Nephron progenitor cell (in vitro differentiated cells): Measurements from ENCODE around the gene KCNK16.

Experiments
- DNase-seq: peaks from one replicate; pipeline ENCODE4 v3.0.0; 2021
- H3K27ac Mint-ChIP-seq: 2 replicates; pipeline ENCODE4 v1.8.0; 2021; ENCODE audit warnings: mild to moderate bottlenecking, moderate library complexity, mixed read lengths
- H3K27me3 Mint-ChIP-seq: 2 replicates; pipeline ENCODE4 v1.8.0; 2021; ENCODE audit warnings: mild to moderate bottlenecking, low read depth, mixed read lengths; ENCODE audit not compliant: poor library complexity
- H3K36me3 Mint-ChIP-seq: 2 replicates; pipeline ENCODE4 v1.8.0; 2021; ENCODE audit warnings: low read depth, mixed read lengths
- H3K4me1 Mint-ChIP-seq: 2 replicates; pipeline ENCODE4 v1.8.0; 2021; ENCODE audit warnings: mixed read lengths
- H3K4me3 Mint-ChIP-seq: 2 replicates; pipeline ENCODE4 v1.8.0; 2021; ENCODE audit warnings: mild to moderate bottlenecking, moderate library complexity, mixed read lengths
- H3K9me3 Mint-ChIP-seq: 2 replicates; pipeline ENCODE4 v1.8.0; 2021; ENCODE audit warnings: mild to moderate bottlenecking, moderate library complexity, mixed read lengths
- CTCF ChIP-seq: fragments of 200-600 bp; sonication (generic); IDR thresholded peaks from 2 replicates; pipeline ENCODE4 v1.5.0; 2021; ENCODE audit warnings: antibody characterized with exemption

Gene KCNK16

GRCh38 chr6:39310542-39310941, 12.0 kb downstream of the KCNK16 start:
- Mint-ChIP-seq H3K4me3 (no peak overlapping the region), H3K9me3 (no peaks in the 10 kb centered on the region), H3K4me1 (no peaks in the 10 kb centered on the region), H3K36me3 (no peaks in the 10 kb centered on the region), H3K27me3 (peaks cover 88% of the 10 kb centered on the region), H3K27ac (no peak overlapping the region)
- TF ChIP-seq CTCF: no peak
- DNase-seq: no peak

DNA sequence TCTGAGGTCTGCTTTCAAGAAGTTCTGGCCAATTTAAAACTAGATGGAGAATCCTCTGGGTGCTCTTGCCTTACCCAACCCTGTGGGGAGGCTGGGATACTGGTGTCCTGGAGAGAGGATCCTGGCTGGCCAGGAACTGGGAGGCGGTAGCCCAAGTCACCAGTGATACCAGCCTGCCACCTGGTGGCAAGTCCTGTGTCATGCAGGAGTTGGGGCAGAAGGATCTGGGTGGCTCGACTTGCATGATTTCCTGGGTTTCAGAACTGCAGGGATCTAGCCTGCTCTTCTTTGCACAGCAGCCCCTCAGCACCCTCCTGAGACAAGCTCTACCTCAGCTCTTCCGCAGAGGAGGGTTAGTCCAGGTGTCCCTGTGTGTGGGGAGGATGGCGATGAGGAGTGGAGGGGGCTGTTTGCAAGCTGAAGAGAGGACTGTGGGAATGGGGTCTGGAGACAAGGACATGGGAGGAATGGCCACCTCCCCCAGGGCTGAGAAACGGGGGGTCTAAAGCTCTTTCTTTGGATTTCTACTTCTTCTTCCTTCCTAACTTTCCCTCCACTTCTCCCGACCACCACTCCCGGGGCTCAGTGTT, 12.5 kb downstream of the KCNK16 start:
- Mint-ChIP-seq H3K27ac (no peak overlapping the region), H3K27me3 (peaks cover 88% of the 10 kb centered on the region), H3K4me1 (no peaks in the 10 kb centered on the region), H3K4me3 (no peak overlapping the region), H3K9me3 (peaks cover 4% of the 10 kb centered on the region), H3K36me3 (no peaks in the 10 kb centered on the region)
- peak; percentile 84 for TF ChIP-seq CTCF
- peak; percentile 82 for DNase-seq

GRCh38 chr6:39307462-39307861, 15.0 kb downstream of the KCNK16 start:
- no peak for DNase-seq

GRCh38 chr6:39304951-39305350, 17.6 kb downstream of the KCNK16 start:
- peaks cover 6% of the 10 kb centered on the region for H3K9me3 Mint-ChIP-seq
- H3K4me1 Mint-ChIP-seq: peaks cover 9% of the 10 kb centered on the region
- no peaks in the 10 kb centered on the region for H3K36me3 Mint-ChIP-seq
- no peak for TF ChIP-seq CTCF
- peaks cover 63% of the 10 kb centered on the region for H3K27me3 Mint-ChIP-seq
- no peak for DNase-seq
- H3K4me3 Mint-ChIP-seq: no peak overlapping the region
- no peak overlapping the region for H3K27ac Mint-ChIP-seq

More at GRCh38 chr6:39307462-39307861, 15.0 kb downstream of the KCNK16 start:
- Mint-ChIP-seq H3K27ac (no peak overlapping the region), H3K27me3 (peaks cover 73% of the 10 kb centered on the region), H3K4me1 (peaks cover 7% of the 10 kb centered on the region), H3K4me3 (no peak overlapping the region), H3K9me3 (peaks cover 6% of the 10 kb centered on the region), H3K36me3 (no peaks in the 10 kb centered on the region)
- TF ChIP-seq CTCF: no peak

GRCh38 chr6:39303425-39304153, 18.9 kb downstream of the KCNK16 start:
- TF ChIP-seq CTCF: no peak
- DNase-seq: no peak
- H3K27me3 Mint-ChIP-seq: peaks cover 57% of the 10 kb centered on the region
- H3K27ac Mint-ChIP-seq: no peak overlapping the region
- H3K4me1 Mint-ChIP-seq: peaks cover 9% of the 10 kb centered on the region
- H3K36me3 Mint-ChIP-seq: no peaks in the 10 kb centered on the region
- H3K9me3 Mint-ChIP-seq: peaks cover 6% of the 10 kb centered on the region
- H3K4me3 Mint-ChIP-seq: no peak overlapping the region
